NCI-H2107 (cell line): Measurements from ENCODE around the gene PPIE.

Experiments
- DNase-seq: peaks from one replicate; lab custom pipeline; 2025; lab: John Stamatoyannopoulos, UW

The PPIE gene

DNA sequence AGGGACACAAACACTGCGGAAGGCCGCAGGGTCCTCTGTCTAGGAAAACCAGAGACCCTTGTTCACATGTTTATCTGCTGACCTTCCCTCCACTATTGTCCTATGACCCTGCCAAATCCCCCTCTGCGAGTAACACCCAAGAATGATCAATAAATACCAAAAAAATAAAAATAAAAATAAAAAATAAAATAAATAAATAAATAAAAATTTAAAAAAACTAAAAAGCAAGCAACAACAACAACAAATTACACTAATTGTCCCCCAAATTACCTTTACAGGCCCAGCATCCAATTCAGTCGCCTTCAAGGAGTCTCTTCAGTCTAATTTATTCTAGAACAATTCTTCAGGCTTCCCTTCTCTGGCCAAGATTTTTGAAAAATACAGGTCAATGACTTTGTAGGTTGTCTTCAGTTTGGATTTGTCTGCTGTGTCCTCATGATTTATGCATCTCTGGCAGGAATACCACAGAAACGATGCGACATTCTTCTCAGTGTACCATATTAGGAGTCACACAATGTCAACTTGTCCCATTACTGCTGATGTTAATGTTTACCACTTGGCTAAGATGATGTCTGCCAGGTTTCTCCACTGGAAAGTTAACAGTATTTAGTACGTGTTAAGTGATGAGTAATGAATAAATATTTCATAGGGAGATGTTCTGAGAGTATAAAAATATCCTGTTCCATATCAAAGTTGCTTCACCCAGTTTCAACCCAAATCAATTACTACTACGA, 70.3 kb downstream of the PPIE start:
- no peak for DNase-seq

DNA sequence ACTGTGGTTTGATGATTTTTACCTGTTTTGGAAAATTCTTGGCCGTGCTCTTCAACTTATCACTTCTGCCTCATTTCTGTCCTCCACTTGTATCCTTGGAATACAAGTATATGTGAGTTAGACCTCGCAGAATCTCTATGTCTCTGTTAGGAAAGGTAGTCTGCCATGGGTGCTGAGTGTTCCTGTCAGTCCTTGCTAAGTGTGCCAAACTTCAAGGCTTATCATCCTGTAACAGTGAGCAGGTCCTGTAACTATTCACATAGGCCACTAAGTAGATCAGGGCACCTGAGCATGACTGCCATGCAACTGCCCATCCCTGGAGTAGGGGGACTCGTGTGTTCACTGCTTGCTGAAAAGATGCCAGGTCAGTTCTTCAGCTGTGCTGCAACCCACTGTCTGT, 74.2 kb downstream of the PPIE start:
- DNase-seq, result no peak
